Measurements from ENCODE around the gene MRPL47.

MRPL47 gene

GRCh38 chr3:179546814-179547241 is 57.6 kb downstream of the MRPL47 start:
- TF ChIP-seq FOXK2 (IDR thresholded peaks at IDR 0.05) (no peak), NFRKB (IDR thresholded peaks at IDR 0.05) (no peak)
- POLR2A ChIA-PET, result interaction anchor here (1.4 kb wide), 1 partner anchor 16 kb away, joined by 3 read pairs; the partner anchor contains the start of gene ACTL6A
- CTCF ChIA-PET, result no interaction called here
- no peak for DNase-seq (ENCODE audit: extremely low spot score)

GRCh38 chr3:179544981-179545645 is 59.3 kb downstream of the MRPL47 start:
- DNase-seq (ENCODE audit: extremely low spot score), result no peak
- no peak for TF ChIP-seq ZNF384 (IDR thresholded peaks at IDR 0.05)
- TF ChIP-seq L3MBTL2 (conservative IDR thresholded peaks at IDR 0.05), result no peak
- TF ChIP-seq HDGF (IDR thresholded peaks at IDR 0.05; ENCODE audit: borderline replicate concordance), result no peak
- no peak for TF ChIP-seq BHLHE40 (IDR thresholded peaks at IDR 0.05; ENCODE audit: borderline replicate concordance)
- TF ChIP-seq TARDBP (IDR thresholded peaks at IDR 0.05), result no peak
- TF ChIP-seq ARNT (IDR thresholded peaks at IDR 0.05), result no peak
- TF ChIP-seq FOXK2 (IDR thresholded peaks at IDR 0.05), result no peak
- no peak for TF ChIP-seq LEF1 (IDR thresholded peaks at IDR 0.05; ENCODE audit: borderline replicate concordance)
- no peak for TF ChIP-seq FOXM1 (IDR thresholded peaks at IDR 0.05; ENCODE audit: borderline replicate concordance)
- ChIA-PET CTCF (interaction anchor here (0.5 kb wide), 1 partner anchor 13 kb away, joined by 3 read pairs; no protein-coding TSS in a partner anchor), POLR2A (no interaction called here)

GRCh38 chr3:179542375-179542774 is 62.1 kb downstream of the MRPL47 start:
- CTCF ChIA-PET, result no interaction called here
- TF ChIP-seq FOXM1 (IDR thresholded peaks at IDR 0.05; ENCODE audit: borderline replicate concordance) (no peak), FOXK2 (IDR thresholded peaks at IDR 0.05) (no peak), ARNT (IDR thresholded peaks at IDR 0.05) (no peak), NFRKB (IDR thresholded peaks at IDR 0.05) (no peak), L3MBTL2 (conservative IDR thresholded peaks at IDR 0.05) (no peak), SP1 (IDR thresholded peaks at IDR 0.05) (no peak), SUZ12 (IDR thresholded peaks at IDR 0.05) (no peak), CTBP1 (IDR thresholded peaks at IDR 0.05; ENCODE audit: borderline replicate concordance) (no peak), ZNF384 (IDR thresholded peaks at IDR 0.05) (no peak), FOXA1 (IDR thresholded peaks at IDR 0.05) (no peak), ELF4 (IDR thresholded peaks at IDR 0.05) (no peak), BHLHE40 (IDR thresholded peaks at IDR 0.05; ENCODE audit: borderline replicate concordance) (no peak), LEF1 (IDR thresholded peaks at IDR 0.05; ENCODE audit: borderline replicate concordance) (no peak), HDGF (IDR thresholded peaks at IDR 0.05; ENCODE audit: borderline replicate concordance) (no peak), PKNOX1 (IDR thresholded peaks at IDR 0.05) (no peak)
- POLR2A ChIA-PET, result no interaction called here
- DNase-seq (ENCODE audit: extremely low spot score), result no peak

- no peak for DNase-seq (ENCODE audit: extremely low spot score)
- ChIA-PET POLR2A (no interaction called here), CTCF (no interaction called here)
- TF ChIP-seq SUZ12 (IDR thresholded peaks at IDR 0.05), result no peak
- no peak for TF ChIP-seq CTBP1 (IDR thresholded peaks at IDR 0.05; ENCODE audit: borderline replicate concordance)
- TF ChIP-seq ARNT (IDR thresholded peaks at IDR 0.05), result no peak
- TF ChIP-seq ZNF384 (IDR thresholded peaks at IDR 0.05), result no peak
- TF ChIP-seq LEF1 (IDR thresholded peaks at IDR 0.05; ENCODE audit: borderline replicate concordance), result no peak
- TF ChIP-seq NFRKB (IDR thresholded peaks at IDR 0.05), result no peak
- no peak for TF ChIP-seq SP1 (IDR thresholded peaks at IDR 0.05)
- no peak for TF ChIP-seq FOXM1 (IDR thresholded peaks at IDR 0.05; ENCODE audit: borderline replicate concordance)
- TF ChIP-seq FOXA1 (IDR thresholded peaks at IDR 0.05), result no peak
- no peak for TF ChIP-seq PKNOX1 (IDR thresholded peaks at IDR 0.05)
- TF ChIP-seq FOXK2 (IDR thresholded peaks at IDR 0.05), result no peak
- TF ChIP-seq TARDBP (IDR thresholded peaks at IDR 0.05), result no peak
- no peak for TF ChIP-seq BHLHE40 (IDR thresholded peaks at IDR 0.05; ENCODE audit: borderline replicate concordance)
- no peak for TF ChIP-seq HDGF (IDR thresholded peaks at IDR 0.05; ENCODE audit: borderline replicate concordance)
- no peak for TF ChIP-seq L3MBTL2 (conservative IDR thresholded peaks at IDR 0.05)
Observed at GRCh38 chr3:179541596-179541995, 62.8 kb downstream of the MRPL47 start.

GRCh38 chr3:179541094-179541493 is 63.3 kb downstream of the MRPL47 start:
- TF ChIP-seq PKNOX1 (IDR thresholded peaks at IDR 0.05), result no peak
- TF ChIP-seq CTBP1 (IDR thresholded peaks at IDR 0.05; ENCODE audit: borderline replicate concordance), result no peak
- TF ChIP-seq FOXM1 (IDR thresholded peaks at IDR 0.05; ENCODE audit: borderline replicate concordance), result no peak
- TF ChIP-seq ELF4 (IDR thresholded peaks at IDR 0.05), result no peak
- TF ChIP-seq BHLHE40 (IDR thresholded peaks at IDR 0.05; ENCODE audit: borderline replicate concordance), result no peak
- no peak for TF ChIP-seq LEF1 (IDR thresholded peaks at IDR 0.05; ENCODE audit: borderline replicate concordance)
- no peak for TF ChIP-seq SP1 (IDR thresholded peaks at IDR 0.05)
- TF ChIP-seq ZNF384 (IDR thresholded peaks at IDR 0.05), result no peak
- no peak for TF ChIP-seq TARDBP (IDR thresholded peaks at IDR 0.05)
- TF ChIP-seq SUZ12 (IDR thresholded peaks at IDR 0.05), result no peak
- TF ChIP-seq ARNT (IDR thresholded peaks at IDR 0.05), result no peak
- no peak for DNase-seq (ENCODE audit: extremely low spot score)
- CTCF ChIA-PET, result no interaction called here
- POLR2A ChIA-PET, result no interaction called here
